Measurements from ENCODE around the gene SNX30.

Gene SNX30

GRCh38 chr9:112846528-112847488 is 96.2 kb downstream of the SNX30 start:
- no peak overlapping the region for H3K9ac ChIP-seq
- H3K4me2 ChIP-seq (ENCODE audit: low read length), result no peak overlapping the region
- no peak for TF ChIP-seq CTCF (IDR thresholded peaks at IDR 0.05)
- H3K9me3 ChIP-seq (ENCODE audit: control insufficient read depth, low read length), result no peaks in the 10 kb centered on the region
- no peak overlapping the region for H2AFZ ChIP-seq
- H3K27ac ChIP-seq, result no peak overlapping the region
- no peak overlapping the region for H3K4me3 ChIP-seq (ENCODE audit: low read depth, low read length)
- peaks cover 2% of the 10 kb centered on the region for H3K79me2 ChIP-seq
- no peaks in the 10 kb centered on the region for H3K36me3 ChIP-seq (ENCODE audit: control insufficient read depth, insufficient read depth, low read length)
- H3K4me1 ChIP-seq, result no peaks in the 10 kb centered on the region
- H3K27me3 ChIP-seq (ENCODE audit: control insufficient read depth, insufficient read depth, low read length), result no peaks in the 10 kb centered on the region

GRCh38 chr9:112848316-112849151 is 98.0 kb downstream of the SNX30 start:
- Histone ChIP-seq H3K9ac (no peak overlapping the region), H3K79me2 (peaks cover 2% of the 10 kb centered on the region), H3K27me3 (ENCODE audit: control insufficient read depth, insufficient read depth, low read length) (no peaks in the 10 kb centered on the region), H3K27ac (no peak overlapping the region), H3K4me1 (no peaks in the 10 kb centered on the region), H3K4me3 (ENCODE audit: low read depth, low read length) (no peak overlapping the region), H2AFZ (no peak overlapping the region), H3K36me3 (ENCODE audit: control insufficient read depth, insufficient read depth, low read length) (no peaks in the 10 kb centered on the region), H3K9me3 (ENCODE audit: control insufficient read depth, low read length) (no peaks in the 10 kb centered on the region), H3K4me2 (ENCODE audit: low read length) (no peak overlapping the region)
- TF ChIP-seq CTCF (IDR thresholded peaks at IDR 0.05), result no peak

- Histone ChIP-seq H3K4me1 (no peaks in the 10 kb centered on the region), H2AFZ (no peak overlapping the region), H3K27me3 (ENCODE audit: control insufficient read depth, insufficient read depth, low read length) (no peaks in the 10 kb centered on the region), H3K36me3 (ENCODE audit: control insufficient read depth, insufficient read depth, low read length) (no peaks in the 10 kb centered on the region), H3K9me3 (ENCODE audit: control insufficient read depth, low read length) (no peaks in the 10 kb centered on the region), H3K4me2 (ENCODE audit: low read length) (no peak overlapping the region), H3K27ac (no peak overlapping the region), H3K9ac (no peak overlapping the region), H3K79me2 (peaks cover 2% of the 10 kb centered on the region), H3K4me3 (ENCODE audit: low read depth, low read length) (no peak overlapping the region)
- no peak for TF ChIP-seq CTCF (IDR thresholded peaks at IDR 0.05)
Measured at GRCh38 chr9:112849363-112849922, 98.9 kb downstream of the SNX30 start.

GRCh38 chr9:112850840-112851239 is 100.3 kb downstream of the SNX30 start:
- H2AFZ ChIP-seq, result no peak overlapping the region
- H3K4me3 ChIP-seq (ENCODE audit: low read depth, low read length), result no peak overlapping the region
- H3K27me3 ChIP-seq (ENCODE audit: control insufficient read depth, insufficient read depth, low read length), result no peaks in the 10 kb centered on the region
- H3K9ac ChIP-seq, result no peak overlapping the region
- H3K36me3 ChIP-seq (ENCODE audit: control insufficient read depth, insufficient read depth, low read length), result no peaks in the 10 kb centered on the region
- H3K79me2 ChIP-seq, result no peaks in the 10 kb centered on the region
- no peak overlapping the region for H3K27ac ChIP-seq
- no peak for TF ChIP-seq CTCF (IDR thresholded peaks at IDR 0.05)
- H3K4me2 ChIP-seq (ENCODE audit: low read length), result no peak overlapping the region
- H3K9me3 ChIP-seq (ENCODE audit: control insufficient read depth, low read length), result no peaks in the 10 kb centered on the region
- no peaks in the 10 kb centered on the region for H3K4me1 ChIP-seq
